ENCODE data around the gene ADAMTS19.

- TF ChIP-seq GATA3 (IDR thresholded peaks at IDR 0.05; ENCODE audit: low read depth, low read length) (no peak), GATA2 (IDR thresholded peaks at IDR 0.05; ENCODE audit: low read depth, low read length) (no peak)
These were observed 1.7 kb downstream of the ADAMTS19 start for GRCh38 chr5:129461711-129462332.

All from SH-SY5Y (cell line).